ENCODE results near the gene SVEP1. TPM values are rescaled to one million over a fixed set of nuclear protein-coding genes. Genes with fewer than 3 reads are reported as not detected.
"Not testable (repeated sequence)": the region's sequence is repeated elsewhere in the genome, so short reads cannot be mapped to it uniquely, and the experiment has no call there.

Gene SVEP1
- total RNA-seq, 1 donor from 2014 or later, result 46.4 TPM

DNA sequence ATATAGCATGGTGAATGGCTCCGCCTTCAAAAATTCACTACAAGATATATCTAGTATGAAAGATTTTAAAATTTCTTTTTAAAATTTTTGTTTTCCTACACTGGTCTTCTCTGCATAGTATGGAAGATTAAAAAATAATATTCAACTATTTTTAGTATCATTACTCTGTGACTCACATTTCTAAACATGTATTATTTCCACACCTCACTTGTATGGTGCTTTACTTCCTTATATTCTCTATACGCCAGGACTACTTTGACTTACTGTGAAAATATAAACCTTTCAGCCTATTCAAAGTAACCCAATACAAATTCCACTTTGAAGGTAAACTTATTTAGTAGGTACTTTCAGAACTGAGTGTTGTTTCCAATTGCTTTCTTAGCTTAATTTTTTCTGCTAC lies 215.1 kb downstream of the SVEP1 start:
- Histone ChIP-seq H3K27me3 (ENCODE audit: control insufficient read depth in 3 of 3, insufficient read depth in 3 of 3, low read length in 3 of 3) (no peaks in the 10 kb centered on the region), H3K9me3 (ENCODE audit: control insufficient read depth in 3 of 3, low read length in 3 of 3) (no peaks in the 10 kb centered on the region), H3K27ac (ENCODE audit: low read depth, low read length) (no peak overlapping the region), H3K4me1 (ENCODE audit: control insufficient read depth in 3 of 3, insufficient read depth in 3 of 3, low read length in 3 of 3) (no peaks in the 10 kb centered on the region), H3K9ac (ENCODE audit: low read depth in 1 of 3, low read length in 3 of 3) (no peak overlapping the region), H3K4me3 (ENCODE audit: low read length in 3 of 3) (no peak overlapping the region), H3K36me3 (ENCODE audit: control insufficient read depth in 3 of 3, insufficient read depth in 3 of 3, low read length in 3 of 3) (no peaks in the 10 kb centered on the region)

DNA sequence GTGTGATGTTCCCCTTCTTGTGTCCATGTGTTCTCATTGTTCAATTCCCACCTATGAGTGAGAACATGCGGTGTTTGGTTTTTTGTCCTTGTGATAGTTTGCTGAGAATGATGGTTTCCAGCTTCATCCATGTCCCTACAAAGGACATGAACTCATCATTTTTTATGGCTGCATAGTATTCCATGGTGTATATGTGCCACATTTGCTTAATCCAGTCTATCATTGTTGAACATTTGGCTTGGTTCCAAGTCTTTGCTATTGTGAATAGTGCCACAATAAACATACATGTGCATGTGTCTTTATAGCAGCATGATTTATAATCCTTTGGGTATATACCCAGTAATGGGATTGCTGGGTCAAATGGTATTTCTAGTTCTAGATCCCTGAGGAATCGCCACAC lies 220.5 kb downstream of the SVEP1 start:
- not testable (repeated sequence) for H3K9ac ChIP-seq (ENCODE audit: low read depth in 1 of 3, low read length in 3 of 3); H3K27me3 ChIP-seq (ENCODE audit: control insufficient read depth in 3 of 3, insufficient read depth in 3 of 3, low read length in 3 of 3); H3K9me3 ChIP-seq (ENCODE audit: control insufficient read depth in 3 of 3, low read length in 3 of 3); H3K4me3 ChIP-seq (ENCODE audit: low read length in 3 of 3); H3K4me1 ChIP-seq (ENCODE audit: control insufficient read depth in 3 of 3, insufficient read depth in 3 of 3, low read length in 3 of 3); H3K27ac ChIP-seq (ENCODE audit: low read depth, low read length); H3K36me3 ChIP-seq (ENCODE audit: control insufficient read depth in 3 of 3, insufficient read depth in 3 of 3, low read length in 3 of 3)

DNA sequence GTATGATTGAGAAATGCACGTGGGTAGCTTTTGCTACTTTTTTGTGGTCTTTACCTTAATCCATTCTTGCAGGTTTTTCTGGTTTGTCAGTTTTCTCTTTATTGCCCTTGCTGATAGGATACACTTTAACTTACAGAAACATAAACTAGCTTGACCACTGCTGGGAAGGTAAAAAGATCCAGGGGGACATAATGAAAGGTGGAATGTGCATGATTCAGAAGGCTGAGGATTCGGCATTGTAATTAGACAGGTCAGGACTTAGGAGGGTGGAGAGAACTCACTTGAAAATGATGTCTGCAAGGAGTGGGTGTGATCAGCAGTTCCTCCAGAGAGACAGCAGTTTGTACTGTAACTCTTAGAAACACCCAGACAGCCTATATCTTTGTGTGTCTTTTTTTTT lies 222.0 kb downstream of the SVEP1 start:
- Histone ChIP-seq H3K36me3 (ENCODE audit: control insufficient read depth in 3 of 3, insufficient read depth in 3 of 3, low read length in 3 of 3) (no peaks in the 10 kb centered on the region), H3K9ac (ENCODE audit: low read depth in 1 of 3, low read length in 3 of 3) (no peak overlapping the region), H3K9me3 (ENCODE audit: control insufficient read depth in 3 of 3, low read length in 3 of 3) (no peaks in the 10 kb centered on the region), H3K4me3 (ENCODE audit: low read length in 3 of 3) (no peak overlapping the region), H3K4me1 (ENCODE audit: control insufficient read depth in 3 of 3, insufficient read depth in 3 of 3, low read length in 3 of 3) (no peaks in the 10 kb centered on the region), H3K27me3 (ENCODE audit: control insufficient read depth in 3 of 3, insufficient read depth in 3 of 3, low read length in 3 of 3) (no peaks in the 10 kb centered on the region), H3K27ac (ENCODE audit: low read depth, low read length) (no peak overlapping the region)

DNA sequence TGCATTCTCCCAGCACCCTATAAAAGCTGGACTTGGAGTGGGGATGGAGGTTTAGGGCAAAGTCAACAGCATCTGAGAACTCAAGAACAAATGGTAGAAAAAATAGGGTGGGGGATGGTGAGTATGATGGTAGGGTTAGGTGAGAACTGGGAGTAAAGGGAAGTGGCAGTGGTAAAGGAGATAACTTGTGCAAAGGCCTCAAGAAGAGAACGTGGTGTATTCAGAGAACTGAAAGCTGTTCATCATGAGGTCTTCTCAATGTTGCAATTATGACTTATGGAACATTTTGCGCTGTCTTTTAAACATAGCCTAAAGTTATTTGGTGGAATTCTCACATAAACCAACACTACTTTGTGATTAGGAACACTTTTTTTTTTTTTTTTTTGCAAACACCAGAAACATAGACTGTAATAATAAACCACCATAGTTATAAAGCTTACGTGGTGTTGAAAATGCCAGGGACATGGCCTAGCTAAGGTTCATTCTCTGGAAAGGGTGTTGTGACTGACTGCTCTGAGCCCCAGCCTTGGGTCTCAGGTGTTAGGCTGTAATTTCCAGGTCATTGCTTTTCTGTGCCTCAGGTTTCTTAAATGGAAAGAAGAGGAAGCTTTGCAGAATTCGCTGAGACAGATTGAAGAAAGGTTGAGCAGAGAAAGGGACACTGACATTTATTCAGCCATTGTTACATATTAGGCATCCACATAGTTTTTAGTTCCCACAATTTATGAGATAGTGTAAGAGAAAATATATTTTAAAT lies 222.7 kb downstream of the SVEP1 start:
- H3K9me3 ChIP-seq (ENCODE audit: control insufficient read depth in 3 of 3, low read length in 3 of 3), result no peaks in the 10 kb centered on the region
- no peak overlapping the region for H3K4me3 ChIP-seq (ENCODE audit: low read length in 3 of 3)
- H3K36me3 ChIP-seq (ENCODE audit: control insufficient read depth in 3 of 3, insufficient read depth in 3 of 3, low read length in 3 of 3), result no peaks in the 10 kb centered on the region
- H3K27ac ChIP-seq (ENCODE audit: low read depth, low read length), result no peak overlapping the region
- H3K27me3 ChIP-seq (ENCODE audit: control insufficient read depth in 3 of 3, insufficient read depth in 3 of 3, low read length in 3 of 3), result no peaks in the 10 kb centered on the region
- no peaks in the 10 kb centered on the region for H3K4me1 ChIP-seq (ENCODE audit: control insufficient read depth in 3 of 3, insufficient read depth in 3 of 3, low read length in 3 of 3)
- no peak overlapping the region for H3K9ac ChIP-seq (ENCODE audit: low read depth in 1 of 3, low read length in 3 of 3)

DNA sequence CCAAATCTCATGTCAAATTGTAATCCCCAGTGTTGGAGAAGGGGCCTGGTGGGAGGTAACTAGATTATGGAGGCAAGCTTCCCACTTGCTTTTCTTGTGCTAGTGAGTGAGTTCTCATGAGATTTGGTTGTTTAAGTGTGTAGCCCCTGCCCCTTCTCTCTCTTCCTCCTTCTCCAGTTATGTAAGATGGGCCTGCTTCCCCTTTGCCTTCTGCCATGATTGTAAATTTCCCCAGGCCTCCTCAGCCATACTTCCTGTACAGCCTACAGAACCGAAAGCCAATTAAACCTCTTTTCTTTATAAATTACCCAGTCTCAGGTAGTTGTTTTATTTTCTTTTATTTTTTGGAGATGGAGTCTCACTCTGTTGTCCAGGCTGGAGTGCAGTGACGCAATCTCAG lies 223.6 kb downstream of the SVEP1 start:
- Histone ChIP-seq H3K4me3 (ENCODE audit: low read length in 3 of 3) (no peak overlapping the region), H3K9me3 (ENCODE audit: control insufficient read depth in 3 of 3, low read length in 3 of 3) (no peaks in the 10 kb centered on the region), H3K27ac (ENCODE audit: low read depth, low read length) (no peak overlapping the region), H3K4me1 (ENCODE audit: control insufficient read depth in 3 of 3, insufficient read depth in 3 of 3, low read length in 3 of 3) (no peaks in the 10 kb centered on the region), H3K27me3 (ENCODE audit: control insufficient read depth in 3 of 3, insufficient read depth in 3 of 3, low read length in 3 of 3) (no peaks in the 10 kb centered on the region), H3K9ac (ENCODE audit: low read depth in 1 of 3, low read length in 3 of 3) (no peak overlapping the region), H3K36me3 (ENCODE audit: control insufficient read depth in 3 of 3, insufficient read depth in 3 of 3, low read length in 3 of 3) (no peaks in the 10 kb centered on the region)

DNA sequence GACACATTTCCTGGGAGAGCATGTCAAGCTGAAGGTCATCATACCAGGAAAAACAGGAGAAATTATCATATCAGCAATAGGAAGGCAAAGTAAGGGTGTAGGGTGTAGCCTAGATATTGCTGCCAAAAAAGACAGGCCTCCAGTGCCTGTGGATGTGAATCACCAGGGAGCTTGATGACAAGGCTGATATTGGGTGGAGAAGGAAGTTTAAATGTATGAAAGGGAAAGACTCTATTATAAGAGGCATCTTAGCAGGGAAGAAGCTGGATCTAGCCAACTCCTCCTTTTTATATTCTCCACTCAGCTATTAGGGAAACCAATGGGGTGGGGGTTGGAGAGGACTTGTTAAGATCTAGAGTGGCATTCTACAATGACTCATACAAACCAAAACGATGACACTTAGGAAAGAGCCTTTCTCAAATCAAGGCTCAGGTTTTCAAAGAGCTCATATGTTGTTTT lies 228.5 kb downstream of the SVEP1 start:
- no peaks in the 10 kb centered on the region for H3K9me3 ChIP-seq (ENCODE audit: control insufficient read depth in 3 of 3, low read length in 3 of 3)
- no peak overlapping the region for H3K4me3 ChIP-seq (ENCODE audit: low read length in 3 of 3)
- H3K27ac ChIP-seq (ENCODE audit: low read depth, low read length), result no peak overlapping the region
- no peaks in the 10 kb centered on the region for H3K36me3 ChIP-seq (ENCODE audit: control insufficient read depth in 3 of 3, insufficient read depth in 3 of 3, low read length in 3 of 3)
- H3K4me1 ChIP-seq (ENCODE audit: control insufficient read depth in 3 of 3, insufficient read depth in 3 of 3, low read length in 3 of 3), result no peaks in the 10 kb centered on the region
- no peak overlapping the region for H3K9ac ChIP-seq (ENCODE audit: low read depth in 1 of 3, low read length in 3 of 3)
- H3K27me3 ChIP-seq (ENCODE audit: control insufficient read depth in 3 of 3, insufficient read depth in 3 of 3, low read length in 3 of 3), result no peaks in the 10 kb centered on the region

DNA sequence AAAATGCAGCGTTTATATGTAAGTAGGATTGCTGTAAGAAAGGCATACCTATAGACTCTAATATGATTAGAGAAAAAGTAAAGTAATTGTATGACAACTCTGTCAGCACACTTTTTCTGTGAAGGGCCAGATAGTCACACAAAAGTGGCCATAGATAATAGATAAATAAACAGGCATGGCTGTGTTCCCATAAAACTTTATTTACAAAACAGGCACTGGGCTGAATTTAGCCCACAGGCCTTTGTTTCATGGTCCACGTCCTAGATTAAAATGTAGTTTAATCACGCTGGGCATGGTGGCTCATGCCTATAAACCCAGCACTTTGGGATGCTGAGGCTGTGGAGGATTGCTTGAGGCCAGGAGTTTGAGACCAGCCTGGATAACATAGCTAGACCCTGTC lies 233.2 kb downstream of the SVEP1 start:
- Histone ChIP-seq H3K4me3 (ENCODE audit: low read length in 3 of 3) (no peak overlapping the region), H3K27me3 (ENCODE audit: control insufficient read depth in 3 of 3, insufficient read depth in 3 of 3, low read length in 3 of 3) (no peaks in the 10 kb centered on the region), H3K36me3 (ENCODE audit: control insufficient read depth in 3 of 3, insufficient read depth in 3 of 3, low read length in 3 of 3) (no peaks in the 10 kb centered on the region), H3K9me3 (ENCODE audit: control insufficient read depth in 3 of 3, low read length in 3 of 3) (no peaks in the 10 kb centered on the region), H3K4me1 (ENCODE audit: control insufficient read depth in 3 of 3, insufficient read depth in 3 of 3, low read length in 3 of 3) (no peaks in the 10 kb centered on the region), H3K9ac (ENCODE audit: low read depth in 1 of 3, low read length in 3 of 3) (no peak overlapping the region), H3K27ac (ENCODE audit: low read depth, low read length) (no peak overlapping the region)

DNA sequence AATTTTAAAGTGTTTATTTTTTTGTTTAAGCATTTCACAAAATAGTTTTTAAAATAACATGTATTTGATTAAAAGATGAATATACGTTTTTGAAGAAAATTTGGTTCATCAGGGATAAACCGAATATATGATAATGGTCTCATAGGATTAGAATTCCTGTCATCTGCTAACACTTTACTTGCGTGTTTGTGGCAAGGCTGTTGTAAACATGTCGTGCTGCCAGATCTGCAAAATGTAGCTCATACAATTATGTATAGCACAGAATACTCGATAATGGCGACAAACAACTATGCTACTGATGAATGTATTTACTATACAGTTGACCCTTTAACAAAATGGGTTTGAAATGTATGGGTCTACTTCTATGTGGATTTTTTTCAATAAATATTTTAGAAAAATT lies 234.7 kb downstream of the SVEP1 start:
- no peak overlapping the region for H3K4me3 ChIP-seq (ENCODE audit: low read length in 3 of 3)
- no peaks in the 10 kb centered on the region for H3K36me3 ChIP-seq (ENCODE audit: control insufficient read depth in 3 of 3, insufficient read depth in 3 of 3, low read length in 3 of 3)
- no peaks in the 10 kb centered on the region for H3K4me1 ChIP-seq (ENCODE audit: control insufficient read depth in 3 of 3, insufficient read depth in 3 of 3, low read length in 3 of 3)
- no peaks in the 10 kb centered on the region for H3K27me3 ChIP-seq (ENCODE audit: control insufficient read depth in 3 of 3, insufficient read depth in 3 of 3, low read length in 3 of 3)
- no peak overlapping the region for H3K9ac ChIP-seq (ENCODE audit: low read depth in 1 of 3, low read length in 3 of 3)
- H3K9me3 ChIP-seq (ENCODE audit: control insufficient read depth in 3 of 3, low read length in 3 of 3), result no peaks in the 10 kb centered on the region
- H3K27ac ChIP-seq (ENCODE audit: low read depth, low read length), result no peak overlapping the region

DNA sequence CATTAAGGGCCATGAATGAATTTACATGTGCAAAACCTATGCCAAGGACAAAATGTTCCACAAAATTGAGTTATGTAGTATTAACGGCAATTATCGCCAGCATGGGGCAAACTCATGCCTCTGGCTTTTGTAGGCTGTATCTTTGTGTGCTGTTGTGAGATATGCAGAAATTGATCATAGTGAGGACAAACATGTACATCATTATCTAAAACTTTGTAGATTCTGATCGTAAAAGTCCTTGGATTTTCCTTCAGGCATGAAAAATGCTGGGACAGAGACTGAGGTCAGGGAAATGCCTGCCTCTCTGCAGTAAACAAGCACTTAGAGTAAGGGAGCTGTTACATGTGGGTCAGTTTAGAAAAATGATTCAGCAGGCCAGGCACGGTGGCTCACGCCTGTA lies 236.0 kb downstream of the SVEP1 start:
- Histone ChIP-seq H3K4me3 (ENCODE audit: low read length in 3 of 3) (no peak overlapping the region), H3K4me1 (ENCODE audit: control insufficient read depth in 3 of 3, insufficient read depth in 3 of 3, low read length in 3 of 3) (no peaks in the 10 kb centered on the region), H3K9ac (ENCODE audit: low read depth in 1 of 3, low read length in 3 of 3) (no peak overlapping the region), H3K27ac (ENCODE audit: low read depth, low read length) (no peak overlapping the region), H3K36me3 (ENCODE audit: control insufficient read depth in 3 of 3, insufficient read depth in 3 of 3, low read length in 3 of 3) (no peaks in the 10 kb centered on the region), H3K27me3 (ENCODE audit: control insufficient read depth in 3 of 3, insufficient read depth in 3 of 3, low read length in 3 of 3) (no peaks in the 10 kb centered on the region), H3K9me3 (ENCODE audit: control insufficient read depth in 3 of 3, low read length in 3 of 3) (no peaks in the 10 kb centered on the region)

DNA sequence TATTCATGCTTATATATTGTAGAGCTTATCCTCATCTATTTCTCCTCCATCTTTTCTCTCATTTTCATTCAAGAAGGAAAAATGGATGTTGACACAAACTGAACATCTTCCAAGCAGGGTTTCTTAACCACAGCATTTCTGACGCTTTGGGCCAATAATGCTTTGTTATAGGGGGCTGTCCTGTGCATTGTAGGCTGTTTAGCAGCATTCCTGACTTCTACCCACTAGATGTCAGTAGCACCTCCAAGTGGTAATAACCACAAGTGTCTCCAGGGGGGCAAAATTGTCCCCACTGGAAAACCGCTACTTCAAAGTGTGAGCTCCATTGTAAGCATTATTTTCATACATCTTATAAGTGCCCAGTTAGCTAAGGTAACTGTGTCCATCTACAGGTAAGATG lies 239.2 kb downstream of the SVEP1 start:
- H3K4me3 ChIP-seq (ENCODE audit: low read length in 3 of 3), result no peak overlapping the region
- H3K9ac ChIP-seq (ENCODE audit: low read depth in 1 of 3, low read length in 3 of 3), result no peak overlapping the region
- no peaks in the 10 kb centered on the region for H3K4me1 ChIP-seq (ENCODE audit: control insufficient read depth in 3 of 3, insufficient read depth in 3 of 3, low read length in 3 of 3)
- H3K27ac ChIP-seq (ENCODE audit: low read depth, low read length), result no peak overlapping the region
- no peaks in the 10 kb centered on the region for H3K27me3 ChIP-seq (ENCODE audit: control insufficient read depth in 3 of 3, insufficient read depth in 3 of 3, low read length in 3 of 3)
- no peaks in the 10 kb centered on the region for H3K9me3 ChIP-seq (ENCODE audit: control insufficient read depth in 3 of 3, low read length in 3 of 3)
- H3K36me3 ChIP-seq (ENCODE audit: control insufficient read depth in 3 of 3, insufficient read depth in 3 of 3, low read length in 3 of 3), result no peaks in the 10 kb centered on the region
